Stimulated activated naive CD8-positive, alpha-beta T cell treated with anti-CD3 and anti-CD28 coated beads, Interleukin-15, Interleukin-2, amounts not matched to agents 100 ng/mL and 50 ng/mL, for 24 hours (primary cell): ENCODE measurements around the gene RGPD8.
"Not testable (repeated sequence)": the region's sequence is repeated elsewhere in the genome, so short reads cannot be mapped to it uniquely, and the experiment has no call there.

Experiments used
- H3K27ac Mint-ChIP-seq: one replicate; pipeline ENCODE4 v1.8.0; 2021; ENCODE audit warnings: mild to moderate bottlenecking, mixed read lengths
- H3K27me3 Mint-ChIP-seq: one replicate; pipeline ENCODE4 v1.8.0; 2021; ENCODE audit warnings: mixed read lengths
- H3K36me3 Mint-ChIP-seq: one replicate; pipeline ENCODE4 v1.8.0; 2021; ENCODE audit warnings: low read depth, mixed read lengths
- H3K4me1 Mint-ChIP-seq: one replicate; pipeline ENCODE4 v1.8.0; 2021; ENCODE audit warnings: low read depth, mixed read lengths
- H3K4me3 Mint-ChIP-seq: one replicate; pipeline ENCODE4 v1.8.0; 2021; ENCODE audit warnings: mild to moderate bottlenecking, mixed read lengths
- H3K9me3 Mint-ChIP-seq: one replicate; pipeline ENCODE4 v1.8.0; 2021; ENCODE audit warnings: mixed read lengths

The RGPD8 gene

DNA sequence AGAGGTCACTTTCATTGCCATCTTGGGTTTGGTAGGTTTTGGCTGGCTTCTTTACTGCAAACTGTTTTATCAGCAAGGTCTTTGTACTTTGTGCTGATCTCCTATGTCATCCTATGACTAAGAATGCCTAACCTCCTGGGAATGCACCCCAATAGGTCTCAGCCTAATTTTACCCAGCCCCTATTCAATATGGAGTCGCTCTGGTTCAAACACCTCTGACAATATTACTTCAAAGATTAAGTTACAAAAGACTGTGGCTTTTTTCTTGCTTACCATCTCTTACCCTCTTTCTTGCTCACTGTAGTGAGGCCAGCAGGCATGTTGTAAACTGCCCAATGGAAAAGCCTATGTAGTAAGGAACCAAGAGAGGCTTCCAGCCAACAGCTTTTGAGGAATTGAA lies 17.9 kb upstream of the RGPD8 start:
- Mint-ChIP-seq H3K27ac (no peak overlapping the region), H3K27me3 (no peaks in the 10 kb centered on the region), H3K36me3 (no peaks in the 10 kb centered on the region), H3K4me1 (no peaks in the 10 kb centered on the region), H3K9me3 (peaks cover 5% of the 10 kb centered on the region), H3K4me3 (no peak overlapping the region)

- Mint-ChIP-seq H3K9me3 (peaks cover 5% of the 10 kb centered on the region), H3K27ac (no peak overlapping the region), H3K4me1 (no peaks in the 10 kb centered on the region), H3K36me3 (no peaks in the 10 kb centered on the region), H3K4me3 (no peak overlapping the region), H3K27me3 (no peaks in the 10 kb centered on the region)
These were observed 16.4 kb upstream of the RGPD8 start for GRCh38 chr2:112449854-112450253.

GRCh38 chr2:112444256-112444655 lies 10.8 kb upstream of the RGPD8 start:
- H3K27me3 Mint-ChIP-seq: peaks cover 12% of the 10 kb centered on the region
- not testable (repeated sequence) for H3K36me3 Mint-ChIP-seq, H3K4me1 Mint-ChIP-seq

GRCh38 chr2:112438603-112439261 lies 5.3 kb upstream of the RGPD8 start:
- H3K27ac Mint-ChIP-seq, H3K4me1 Mint-ChIP-seq, H3K9me3 Mint-ChIP-seq, H3K4me3 Mint-ChIP-seq, H3K36me3 Mint-ChIP-seq: not testable (repeated sequence)
- H3K27me3 Mint-ChIP-seq: peaks cover 19% of the 10 kb centered on the region

More at GRCh38 chr2:112444256-112444655, 10.8 kb upstream of the RGPD8 start:
- not testable (repeated sequence) for H3K4me3 Mint-ChIP-seq, H3K27ac Mint-ChIP-seq, H3K9me3 Mint-ChIP-seq

DNA sequence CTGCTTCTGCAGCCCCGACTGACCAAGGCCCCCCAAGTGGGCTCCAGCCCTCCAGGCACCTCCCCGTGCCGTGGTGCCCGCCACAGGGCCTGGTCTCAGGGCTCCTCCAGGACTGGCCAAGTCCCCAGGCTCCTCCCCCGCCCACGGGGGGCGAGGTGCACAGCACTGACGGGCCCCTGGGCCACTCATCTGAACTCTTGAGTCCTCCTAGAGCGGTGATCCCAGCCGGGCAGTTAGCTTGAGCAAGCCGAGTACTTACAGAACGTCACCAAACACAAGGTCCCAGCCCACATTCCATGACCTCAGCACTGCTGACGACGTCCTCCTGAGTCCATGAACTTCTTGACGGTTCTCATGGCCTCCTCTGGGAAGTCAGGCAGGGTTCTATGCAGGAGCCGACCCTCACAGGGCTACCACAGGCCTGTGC lies 4.0 kb upstream of the RGPD8 start:
- H3K4me1 Mint-ChIP-seq, H3K27ac Mint-ChIP-seq, H3K4me3 Mint-ChIP-seq, H3K36me3 Mint-ChIP-seq, H3K9me3 Mint-ChIP-seq: not testable (repeated sequence)
- H3K27me3 Mint-ChIP-seq: peaks cover 19% of the 10 kb centered on the region

DNA sequence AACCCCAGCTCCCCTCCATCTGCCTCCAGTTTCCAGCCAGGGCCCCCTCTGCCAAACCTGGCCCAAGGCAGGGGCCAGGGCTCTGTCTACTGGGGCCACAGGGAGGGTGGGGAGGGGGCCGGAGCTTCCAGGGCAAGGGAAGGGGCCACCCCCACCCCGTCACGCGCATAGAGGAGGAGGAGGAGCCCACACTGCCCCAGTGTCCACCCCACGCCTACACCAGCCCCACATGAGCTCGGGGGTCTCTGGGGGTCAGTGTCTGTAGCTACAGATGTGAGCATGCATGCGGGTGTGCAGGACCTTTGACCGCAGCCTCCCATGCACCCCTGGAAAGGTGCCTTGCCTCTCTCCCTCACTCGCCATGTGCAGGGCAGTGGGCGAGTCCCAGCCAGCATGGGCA lies 3.5 kb upstream of the RGPD8 start:
- H3K4me1 Mint-ChIP-seq, H3K36me3 Mint-ChIP-seq, H3K27ac Mint-ChIP-seq, H3K4me3 Mint-ChIP-seq, H3K9me3 Mint-ChIP-seq: not testable (repeated sequence)
- peaks cover 15% of the 10 kb centered on the region for H3K27me3 Mint-ChIP-seq

DNA sequence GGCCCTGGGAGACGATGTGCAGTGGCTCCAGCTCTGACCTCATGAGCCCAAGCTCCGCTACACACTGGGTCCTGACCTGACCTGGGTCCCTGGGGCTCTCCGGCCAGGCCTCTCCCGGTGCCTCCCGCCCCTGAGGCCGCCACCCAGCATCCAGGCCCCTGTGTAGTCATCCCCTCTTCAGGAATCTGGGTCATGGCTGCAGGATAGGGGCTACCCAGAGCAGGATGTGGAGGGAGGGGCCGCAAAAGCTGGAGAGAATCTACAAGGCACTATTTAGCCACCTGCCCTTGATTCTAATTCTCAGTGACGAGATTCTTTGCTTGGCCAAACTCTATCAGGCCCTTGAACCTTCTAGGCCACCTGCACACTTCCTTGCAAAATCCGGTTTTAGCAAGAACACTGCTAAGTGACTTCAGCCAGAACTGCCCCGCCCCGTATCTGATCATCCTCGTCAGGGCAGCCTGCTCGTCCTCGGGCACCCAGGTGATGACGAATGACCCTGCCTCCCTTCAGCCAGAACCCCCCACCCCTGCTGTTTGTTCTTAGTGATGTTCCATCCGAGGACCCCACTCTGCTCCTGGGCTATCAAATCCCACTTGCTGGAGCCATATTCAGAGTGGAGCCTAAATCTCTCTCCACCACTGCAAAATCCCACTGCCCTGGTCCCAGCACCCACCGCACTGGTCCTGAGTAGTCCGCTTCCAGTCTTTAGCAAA lies 2.4 kb upstream of the RGPD8 start:
- Mint-ChIP-seq H3K27me3 (peaks cover 14% of the 10 kb centered on the region), H3K4me1 (peaks cover 13% of the 10 kb centered on the region)
- H3K9me3 Mint-ChIP-seq, H3K36me3 Mint-ChIP-seq, H3K4me3 Mint-ChIP-seq, H3K27ac Mint-ChIP-seq: not testable (repeated sequence)

GRCh38 chr2:112434890-112435715 lies 1.7 kb upstream of the RGPD8 start:
- H3K9me3 Mint-ChIP-seq, H3K27me3 Mint-ChIP-seq, H3K27ac Mint-ChIP-seq, H3K36me3 Mint-ChIP-seq, H3K4me3 Mint-ChIP-seq: not testable (repeated sequence)
- H3K4me1 Mint-ChIP-seq: peaks cover 16% of the 10 kb centered on the region

GRCh38 chr2:112433932-112434730 lies 686 bp upstream of the RGPD8 start:
- H3K36me3 Mint-ChIP-seq: no peaks in the 10 kb centered on the region
- no peak overlapping the region for H3K27ac Mint-ChIP-seq
- peaks cover 6% of the 10 kb centered on the region for H3K27me3 Mint-ChIP-seq
- no peak overlapping the region for H3K4me3 Mint-ChIP-seq
- H3K9me3 Mint-ChIP-seq: no peaks in the 10 kb centered on the region
- H3K4me1 Mint-ChIP-seq: peaks cover 19% of the 10 kb centered on the region

- H3K27ac Mint-ChIP-seq: peak overlapping the region; percentile 65
- peak overlapping the region; percentile 84 for H3K4me3 Mint-ChIP-seq
- not testable (repeated sequence) for H3K36me3 Mint-ChIP-seq, H3K27me3 Mint-ChIP-seq, H3K9me3 Mint-ChIP-seq
- H3K4me1 Mint-ChIP-seq: peaks cover 19% of the 10 kb centered on the region
These were observed 538 bp downstream of the RGPD8 start for GRCh38 chr2:112432735-112433479.

- H3K4me3 Mint-ChIP-seq: peak overlapping the region; percentile 84
- peaks cover 19% of the 10 kb centered on the region for H3K4me1 Mint-ChIP-seq
- H3K27ac Mint-ChIP-seq: peak overlapping the region; percentile 65
- not testable (repeated sequence) for H3K36me3 Mint-ChIP-seq, H3K27me3 Mint-ChIP-seq, H3K9me3 Mint-ChIP-seq
These were observed 1.1 kb downstream of the RGPD8 start for GRCh38 chr2:112432390-112432734.

- not testable (repeated sequence) for H3K9me3 Mint-ChIP-seq, H3K27me3 Mint-ChIP-seq, H3K36me3 Mint-ChIP-seq
- Mint-ChIP-seq H3K4me3 (peak overlapping the region; percentile 84), H3K4me1 (peaks cover 19% of the 10 kb centered on the region), H3K27ac (peak overlapping the region; percentile 55)
These were observed 1.7 kb downstream of the RGPD8 start for GRCh38 chr2:112431587-112432295.

- not testable (repeated sequence) for H3K4me3 Mint-ChIP-seq, H3K4me1 Mint-ChIP-seq, H3K27me3 Mint-ChIP-seq, H3K36me3 Mint-ChIP-seq, H3K9me3 Mint-ChIP-seq, H3K27ac Mint-ChIP-seq
These were observed 8.9 kb downstream of the RGPD8 start for GRCh38 chr2:112424553-112424952.

DNA sequence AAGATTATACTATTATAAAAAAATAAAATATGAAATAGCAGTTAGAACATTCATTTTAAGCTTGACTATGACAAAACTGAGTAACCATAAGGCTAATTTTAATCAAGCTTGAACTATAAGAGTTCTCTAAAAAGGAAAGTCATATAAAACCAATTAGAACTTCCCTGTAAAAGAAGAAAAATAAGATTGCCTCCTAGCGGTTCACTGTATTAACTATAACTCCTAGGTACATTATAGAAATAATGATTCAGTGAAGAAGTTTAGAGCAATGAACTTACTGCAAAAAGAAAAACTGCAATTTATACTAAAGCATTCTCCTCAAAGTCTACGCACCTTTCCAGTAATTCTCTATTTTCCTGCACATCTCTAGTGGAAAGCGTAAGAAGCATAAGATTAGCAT lies 16.6 kb downstream of the RGPD8 start:
- not testable (repeated sequence) for H3K9me3 Mint-ChIP-seq, H3K4me1 Mint-ChIP-seq, H3K27ac Mint-ChIP-seq, H3K27me3 Mint-ChIP-seq, H3K4me3 Mint-ChIP-seq, H3K36me3 Mint-ChIP-seq
